Esophagus muscularis mucosa (tissue), 4 donors: Measurements from ENCODE around the gene POP5. TPM values are rescaled to one million over a fixed set of nuclear protein-coding genes. Genes with fewer than 3 reads are reported as not detected.
A peak's percentile ranks its signal among the peaks of the same experiment; 100 is the strongest.

Experiments used
- DNase-seq: peaks from one replicate; pipeline ENCODE4 v3.0.0-alpha.2; 2017; ENCODE audit errors: extremely low spot score
- H3K27ac ChIP-seq, 4 donors: fragments of 200-600 bp; sonication (generic); replicated peaks in 1 of 4; 1 replicate in 3 of 4; 2 replicates in 1 of 4; pipeline ENCODE4 v1.5.1; 2016 to 2019; ENCODE audit warnings: mild to moderate bottlenecking in 1 of 4
- H3K27me3 ChIP-seq, 4 donors: fragments of 200-600 bp; sonication (generic); one replicate each; pipeline versions ENCODE4 v1.5.1 to v1.6.0; 2016 to 2019
- H3K36me3 ChIP-seq, 4 donors: fragments of 200-600 bp; sonication (generic); one replicate each; pipeline ENCODE4 v1.5.1; 2016 to 2019
- H3K4me1 ChIP-seq, 4 donors: fragments of 200-600 bp; sonication (generic); one replicate each; pipeline ENCODE4 v1.5.1; 2016 to 2019
- H3K4me3 ChIP-seq, 4 donors: fragments of 200-600 bp; sonication (generic); 1 replicate in 2 of 4; 2 replicates in 2 of 4; pipeline ENCODE4 v1.5.1; 2016 to 2019; ENCODE audit warnings: mild to moderate bottlenecking in 4 of 4, moderate library complexity in 1 of 4
- H3K9me3 ChIP-seq, 4 donors: fragments of 200-600 bp; sonication (generic); 1 replicate in 3 of 4; 2 replicates in 1 of 4; pipeline ENCODE4 v1.5.1; 2016 to 2019
- EP300 ChIP-seq: sonication (generic); formaldehyde crosslinking; IDR thresholded peaks from one replicate; pipeline ENCODE4 v1.6.1; 2017; ENCODE audit warnings: antibody characterized with exemption
- POLR2A ChIP-seq: fragments of 450-650 bp; IDR thresholded peaks from one replicate; pipeline ENCODE4 v1.6.1; 2017; ENCODE audit warnings: antibody characterized with exemption, moderate library complexity, mild to moderate bottlenecking, low read depth
- POLR2AphosphoS5 ChIP-seq, 2 donors: sonication (generic); formaldehyde crosslinking; IDR thresholded peaks; one replicate each; pipeline ENCODE4 v1.6.1; 2017; ENCODE audit warnings: antibody characterized with exemption in 2 of 2
- WGBS: methylation state at CpG from one replicate; pipeline ENCODE4 v1.1.5; 2018; 5-methylcytosine and 5-hydroxymethylcytosine counted together
- intact Hi-C: fragments of 100-400 bp; cut with DNase I; formaldehyde crosslinking; loops from one replicate; pipeline ENCODE4 v1.15.1; 2023
- total RNA-seq, 4 donors: library from RNA; depleted of rRNA; stranded (reverse); fragments of >200 nt; gene quantifications; one replicate each; pipeline versions ENCODE4 v1.1.0 to v1.2.1, GENCODE V29; 2016
- TF ChIP-seq, protein P1 (sequence below), 3 experiments: fragments of 200-600 bp in 2 of 3; fragments of 450-650 bp in 1 of 3; sonication (generic) in 2 of 3; IDR thresholded peaks; one replicate each; pipeline ENCODE4 v1.5.1; 2017 to 2019; ENCODE audit warnings: antibody characterized with exemption in 3 of 3, mild to moderate bottlenecking in 2 of 3, moderate library complexity in 1 of 3

Gene POP5
- total RNA-seq, 4 donors from 2014 or later = 20.7 to 36.1 (median 23.1) TPM

- peak overlapping the region; percentile 96 to 98 (median 96) for H3K27ac ChIP-seq
- peaks cover 8 to 28% (median 17%) of the 10 kb centered on the region in 4 donors for H3K36me3 ChIP-seq
- no peak for TF ChIP-seq POLR2A
- peaks cover 88 to 98% (median 95%) of the 10 kb centered on the region in 4 donors for H3K4me1 ChIP-seq
- intact Hi-C loops = no loop called here
- no peak overlapping the region for H3K4me3 ChIP-seq
- WGBS = 99% methylated on average over 5 of the region's 5 CpGs
- DNase-seq = no peak
- no peaks in the 10 kb centered on the region for H3K27me3 ChIP-seq
- H3K9me3 ChIP-seq = no peaks in the 10 kb centered on the region
Measured at GRCh38 chr12:120542166-120542565, 39.0 kb downstream of the POP5 start.

DNA sequence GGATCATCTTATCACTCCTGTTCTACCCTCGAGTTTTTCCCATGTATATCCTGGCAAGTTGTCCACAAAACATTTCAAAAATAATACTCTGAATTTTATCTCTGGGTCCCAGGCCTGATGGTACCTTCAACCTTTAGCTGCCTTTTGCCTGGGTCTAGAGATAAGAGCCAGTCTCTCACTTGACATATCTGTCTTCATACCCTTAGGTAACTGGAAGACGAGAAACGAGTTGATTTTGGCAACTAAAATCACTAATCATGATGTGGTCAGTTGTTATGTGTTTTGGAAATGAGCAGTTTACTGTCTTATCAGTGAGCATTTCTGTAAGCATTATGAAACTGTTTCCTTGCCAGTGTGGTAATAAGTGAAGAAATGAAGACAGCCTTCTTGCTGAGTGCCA lies 40.8 kb downstream of the POP5 start:
- Histone ChIP-seq H3K36me3 (peaks cover 0 to 24% (median 5%) of the 10 kb centered on the region in 4 donors), H3K27ac (peak overlapping the region; percentile 96 to 98 (median 96)), H3K9me3 (no peaks in the 10 kb centered on the region), H3K4me3 (no peak overlapping the region), H3K4me1 (peaks cover 94 to 100% (median 100%) of the 10 kb centered on the region in 4 donors), H3K27me3 (no peaks in the 10 kb centered on the region)
- intact Hi-C loops = no loop called here
- no peak for DNase-seq
- TF ChIP-seq EP300 (no peak), POLR2AphosphoS5 (IDR thresholded peaks at IDR 0.05) (peak in 1 of 2 donors; percentile 26), POLR2A (no peak)
- TF ChIP-seq, protein P1, sequence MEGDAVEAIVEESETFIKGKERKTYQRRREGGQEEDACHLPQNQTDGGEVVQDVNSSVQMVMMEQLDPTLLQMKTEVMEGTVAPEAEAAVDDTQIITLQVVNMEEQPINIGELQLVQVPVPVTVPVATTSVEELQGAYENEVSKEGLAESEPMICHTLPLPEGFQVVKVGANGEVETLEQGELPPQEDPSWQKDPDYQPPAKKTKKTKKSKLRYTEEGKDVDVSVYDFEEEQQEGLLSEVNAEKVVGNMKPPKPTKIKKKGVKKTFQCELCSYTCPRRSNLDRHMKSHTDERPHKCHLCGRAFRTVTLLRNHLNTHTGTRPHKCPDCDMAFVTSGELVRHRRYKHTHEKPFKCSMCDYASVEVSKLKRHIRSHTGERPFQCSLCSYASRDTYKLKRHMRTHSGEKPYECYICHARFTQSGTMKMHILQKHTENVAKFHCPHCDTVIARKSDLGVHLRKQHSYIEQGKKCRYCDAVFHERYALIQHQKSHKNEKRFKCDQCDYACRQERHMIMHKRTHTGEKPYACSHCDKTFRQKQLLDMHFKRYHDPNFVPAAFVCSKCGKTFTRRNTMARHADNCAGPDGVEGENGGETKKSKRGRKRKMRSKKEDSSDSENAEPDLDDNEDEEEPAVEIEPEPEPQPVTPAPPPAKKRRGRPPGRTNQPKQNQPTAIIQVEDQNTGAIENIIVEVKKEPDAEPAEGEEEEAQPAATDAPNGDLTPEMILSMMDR (IDR thresholded peaks at IDR 0.05) = no peak
- 13% methylated on average over 3 of the region's 3 CpGs for WGBS

DNA sequence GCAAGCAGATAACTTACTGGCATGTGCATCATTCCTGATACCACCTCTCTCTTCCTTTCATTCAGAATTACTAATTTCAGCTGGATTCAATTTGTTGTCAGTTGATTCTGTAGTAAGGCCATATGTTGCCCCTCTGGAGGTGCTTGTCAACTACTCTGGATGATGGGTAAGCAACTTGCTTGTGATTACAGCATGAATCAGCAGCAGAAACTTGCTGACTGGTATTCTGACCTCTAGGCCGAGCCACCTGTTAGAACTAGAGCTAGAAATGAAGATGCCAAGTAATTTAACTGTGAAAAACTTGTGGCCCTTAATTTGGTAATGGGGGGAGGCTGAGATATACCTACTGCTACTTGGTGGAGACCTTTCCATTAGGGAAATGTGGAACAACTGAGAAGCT lies 41.9 kb downstream of the POP5 start:
- H3K4me1 ChIP-seq = peaks cover 87 to 92% (median 90%) of the 10 kb centered on the region in 4 donors

GRCh38 chr12:120538281-120539156 lies 42.7 kb downstream of the POP5 start:
- no peak for DNase-seq
- intact Hi-C loops = loop anchor here (5.0 kb wide), 1 partner anchor 34 kb away; no protein-coding TSS in a partner anchor
- TF ChIP-seq, protein P1 (IDR thresholded peaks at IDR 0.05) = no peak
- TF ChIP-seq POLR2AphosphoS5 (IDR thresholded peaks at IDR 0.05) (peak; percentile 63 to 75), EP300 (no peak), POLR2A (no peak)
- H3K4me1 ChIP-seq = peaks cover 79 to 86% (median 83%) of the 10 kb centered on the region in 4 donors
- peak overlapping the region; percentile 80 to 97 (median 88) for H3K4me3 ChIP-seq
- 8% methylated on average over 6 of the region's 6 CpGs for WGBS
- H3K27me3 ChIP-seq = no peaks in the 10 kb centered on the region
- H3K9me3 ChIP-seq = no peaks in the 10 kb centered on the region
- H3K27ac ChIP-seq = peak overlapping the region; percentile 96 to 98 (median 96)
- peaks cover 0 to 24% (median 3%) of the 10 kb centered on the region in 4 donors for H3K36me3 ChIP-seq

More for the DNA sequence above, 41.9 kb downstream of the POP5 start:
- intact Hi-C loops = loop anchor here (5.0 kb wide), 1 partner anchor 33 kb away; no protein-coding TSS in a partner anchor
- TF ChIP-seq, protein P1 (IDR thresholded peaks at IDR 0.05) = no peak
- TF ChIP-seq POLR2AphosphoS5 (IDR thresholded peaks at IDR 0.05) (no peak), EP300 (no peak), POLR2A (no peak)
- Histone ChIP-seq H3K27ac (peak overlapping the region; percentile 96 to 98 (median 96)), H3K9me3 (no peaks in the 10 kb centered on the region), H3K27me3 (no peaks in the 10 kb centered on the region), H3K4me3 (peak overlapping the region; percentile 10 to 97 (median 82)), H3K36me3 (peaks cover 0 to 24% (median 3%) of the 10 kb centered on the region in 4 donors)
- 50% methylated on average over 1 of the region's 1 CpG for WGBS
- no peak for DNase-seq

GRCh38 chr12:120537856-120538220 lies 43.4 kb downstream of the POP5 start:
- Histone ChIP-seq H3K27ac (peak overlapping the region; percentile 96 to 98 (median 96)), H3K27me3 (no peaks in the 10 kb centered on the region), H3K4me3 (peak overlapping the region; percentile 80 to 97 (median 88)), H3K4me1 (peaks cover 72 to 81% (median 77%) of the 10 kb centered on the region in 4 donors), H3K36me3 (peaks cover 0 to 17% (median 3%) of the 10 kb centered on the region in 4 donors), H3K9me3 (no peaks in the 10 kb centered on the region)
- 36% methylated on average over 4 of the region's 4 CpGs for WGBS
- TF ChIP-seq, protein P1 (IDR thresholded peaks at IDR 0.05) = no peak
- TF ChIP-seq POLR2A (no peak), EP300 (no peak), POLR2AphosphoS5 (IDR thresholded peaks at IDR 0.05) (no peak)
- intact Hi-C loops = loop anchor here (5.0 kb wide), 1 partner anchor 34 kb away; no protein-coding TSS in a partner anchor
- DNase-seq = no peak
